Progenitor cell of endocrine pancreas (in vitro differentiated cells): ENCODE data around the gene FAM131A. TPM values are rescaled to one million over a fixed set of nuclear protein-coding genes. Genes with fewer than 3 reads are reported as not detected.
A peak's percentile ranks its signal among the peaks of the same experiment; 100 is the strongest.

Experiments
- DNase-seq: peaks from one replicate; pipeline ENCODE4 v3.0.0; 2021; ENCODE audit warnings: low spot score; ENCODE audit not compliant: unreplicated experiment
- H3K27ac Mint-ChIP-seq: 2 replicates; pipeline ENCODE4 v1.8.0; 2021; ENCODE audit warnings: mild to moderate bottlenecking, moderate library complexity, mixed read lengths
- H3K27me3 Mint-ChIP-seq: 2 replicates; pipeline ENCODE4 v1.8.0; 2021; ENCODE audit warnings: mixed read lengths
- H3K36me3 Mint-ChIP-seq: 2 replicates; pipeline ENCODE4 v1.8.0; 2022; ENCODE audit warnings: mixed read lengths; ENCODE audit not compliant: insufficient read depth
- H3K4me1 Mint-ChIP-seq: 2 replicates; pipeline ENCODE4 v1.8.0; 2021; ENCODE audit warnings: low read depth, mixed read lengths
- H3K4me3 Mint-ChIP-seq: 2 replicates; pipeline ENCODE4 v1.8.0; 2021; ENCODE audit warnings: low read depth, mild to moderate bottlenecking, moderate library complexity, mixed read lengths
- H3K9me3 Mint-ChIP-seq: 2 replicates; pipeline ENCODE4 v1.8.0; 2021; ENCODE audit warnings: low read depth, mixed read lengths
- CTCF ChIP-seq: fragments of 200-600 bp; sonication (generic); IDR thresholded peaks from one replicate; pipeline ENCODE4 v1.5.0; 2021; ENCODE audit warnings: antibody characterized with exemption, mild to moderate bottlenecking; ENCODE audit not compliant: unreplicated experiment
- total RNA-seq: library from RNA; stranded (reverse); gene quantifications from 2 replicates; pipeline ENCODE4 v1.2.1, GENCODE V29; 2021

FAM131A gene
- total RNA-seq, 1 donor from 2014 or later, result 15.4 TPM

- Mint-ChIP-seq H3K4me3 (no peak overlapping the region), H3K27me3 (peaks cover 35% of the 10 kb centered on the region), H3K4me1 (peaks cover 1% of the 10 kb centered on the region), H3K9me3 (no peaks in the 10 kb centered on the region), H3K36me3 (no peaks in the 10 kb centered on the region), H3K27ac (no peak overlapping the region)
- TF ChIP-seq CTCF, result no peak
- no peak for DNase-seq
These were observed 46.9 kb downstream of the FAM131A start for GRCh38 chr3:184384342-184384741.

DNA sequence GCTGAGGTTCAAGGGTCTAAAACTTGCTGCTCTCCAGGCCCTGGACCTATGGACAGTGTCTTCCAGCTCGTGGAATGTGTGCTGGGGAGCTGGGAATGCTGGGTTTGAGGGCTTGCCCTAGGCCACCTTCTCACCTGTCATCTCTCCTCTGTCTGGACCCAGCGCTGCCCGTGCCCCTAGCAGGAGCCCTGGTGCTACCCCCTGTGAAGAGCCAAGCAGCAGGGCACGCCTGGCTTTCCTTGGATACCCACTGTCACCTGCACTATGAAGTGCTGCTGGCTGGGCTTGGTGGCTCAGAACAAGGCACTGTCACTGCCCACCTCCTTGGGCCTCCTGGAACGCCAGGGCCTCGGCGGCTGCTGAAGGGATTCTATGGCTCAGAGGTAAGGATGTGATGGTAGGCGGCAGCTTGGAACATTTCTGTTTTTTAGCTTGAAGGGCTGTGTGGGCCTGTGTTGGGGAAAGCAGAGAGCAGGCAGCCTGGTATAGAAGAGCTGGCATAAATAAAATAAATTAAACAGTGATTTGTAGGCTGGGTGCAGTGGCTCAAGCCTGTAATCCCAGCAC is 47.5 kb downstream of the FAM131A start:
- no peak overlapping the region for H3K4me3 Mint-ChIP-seq
- peaks cover 35% of the 10 kb centered on the region for H3K27me3 Mint-ChIP-seq
- no peak for DNase-seq
- H3K27ac Mint-ChIP-seq, result no peak overlapping the region
- H3K9me3 Mint-ChIP-seq, result no peaks in the 10 kb centered on the region
- peaks cover 1% of the 10 kb centered on the region for H3K4me1 Mint-ChIP-seq
- no peaks in the 10 kb centered on the region for H3K36me3 Mint-ChIP-seq
- no peak for TF ChIP-seq CTCF

DNA sequence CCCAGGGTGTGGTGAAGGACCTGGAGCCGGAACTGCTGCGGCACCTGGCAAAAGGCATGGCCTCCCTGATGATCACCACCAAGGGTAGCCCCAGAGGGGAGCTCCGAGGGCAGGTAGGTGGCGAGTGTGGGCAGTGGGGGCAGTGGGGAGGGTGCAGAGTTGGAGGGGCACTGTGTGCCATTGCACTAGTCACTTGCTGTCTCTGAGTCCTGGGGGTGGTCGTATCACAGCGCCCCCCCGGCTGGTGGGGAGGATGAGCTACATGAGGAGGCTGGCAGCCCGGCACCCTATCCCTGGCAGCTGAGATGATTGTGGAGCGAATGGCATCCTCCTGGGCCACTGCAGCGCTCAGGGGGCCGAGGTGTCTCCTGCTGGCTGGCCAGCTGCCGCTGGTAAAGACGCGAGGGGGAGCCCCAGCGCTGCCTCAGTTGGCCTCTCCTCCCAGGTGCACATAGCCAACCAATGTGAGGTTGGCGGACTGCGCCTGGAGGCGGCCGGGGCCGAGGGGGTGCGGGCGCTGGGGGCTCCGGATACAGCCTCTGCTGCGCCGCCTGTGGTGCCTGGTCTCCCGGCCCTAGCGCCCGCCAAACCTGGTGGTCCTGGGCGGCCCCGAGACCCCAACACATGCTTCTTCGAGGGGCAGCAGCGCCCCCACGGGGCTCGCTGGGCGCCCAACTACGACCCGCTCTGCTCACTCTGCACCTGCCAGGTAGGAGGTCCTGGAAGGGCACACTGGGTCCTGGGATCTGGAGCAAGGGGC is 48.8 kb downstream of the FAM131A start:
- Mint-ChIP-seq H3K27me3 (peaks cover 36% of the 10 kb centered on the region), H3K36me3 (no peaks in the 10 kb centered on the region), H3K4me1 (no peaks in the 10 kb centered on the region), H3K4me3 (no peak overlapping the region), H3K27ac (no peak overlapping the region), H3K9me3 (no peaks in the 10 kb centered on the region)
- DNase-seq, result no peak
- no peak for TF ChIP-seq CTCF

DNA sequence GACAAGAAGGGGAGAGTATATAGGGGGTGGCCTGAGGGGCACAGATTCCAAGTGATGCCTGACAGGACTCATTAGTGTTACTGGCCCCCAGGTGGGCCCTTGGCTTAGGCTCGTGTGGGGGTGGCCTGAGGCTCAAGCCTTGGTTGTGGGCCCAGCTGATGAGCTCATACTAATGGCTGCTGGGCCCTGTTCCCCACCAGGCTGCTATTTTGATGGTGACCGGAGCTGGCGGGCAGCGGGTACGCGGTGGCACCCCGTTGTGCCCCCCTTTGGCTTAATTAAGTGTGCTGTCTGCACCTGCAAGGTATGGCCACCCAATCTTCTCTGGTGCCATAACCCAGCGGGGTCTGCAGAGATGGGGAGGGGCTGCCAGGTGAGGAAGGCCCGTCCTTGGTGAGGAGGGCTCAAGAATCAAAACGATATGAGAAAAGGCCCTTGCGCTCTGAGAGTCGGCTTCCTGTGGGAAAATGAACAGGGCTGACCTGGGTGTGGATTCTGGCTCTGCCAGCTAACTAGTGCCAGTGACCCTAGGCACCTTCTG is 49.8 kb downstream of the FAM131A start:
- Mint-ChIP-seq H3K4me1 (no peaks in the 10 kb centered on the region), H3K27ac (no peak overlapping the region), H3K36me3 (no peaks in the 10 kb centered on the region), H3K4me3 (no peak overlapping the region), H3K9me3 (no peaks in the 10 kb centered on the region), H3K27me3 (peaks cover 31% of the 10 kb centered on the region)
- no peak for DNase-seq
- TF ChIP-seq CTCF, result no peak

DNA sequence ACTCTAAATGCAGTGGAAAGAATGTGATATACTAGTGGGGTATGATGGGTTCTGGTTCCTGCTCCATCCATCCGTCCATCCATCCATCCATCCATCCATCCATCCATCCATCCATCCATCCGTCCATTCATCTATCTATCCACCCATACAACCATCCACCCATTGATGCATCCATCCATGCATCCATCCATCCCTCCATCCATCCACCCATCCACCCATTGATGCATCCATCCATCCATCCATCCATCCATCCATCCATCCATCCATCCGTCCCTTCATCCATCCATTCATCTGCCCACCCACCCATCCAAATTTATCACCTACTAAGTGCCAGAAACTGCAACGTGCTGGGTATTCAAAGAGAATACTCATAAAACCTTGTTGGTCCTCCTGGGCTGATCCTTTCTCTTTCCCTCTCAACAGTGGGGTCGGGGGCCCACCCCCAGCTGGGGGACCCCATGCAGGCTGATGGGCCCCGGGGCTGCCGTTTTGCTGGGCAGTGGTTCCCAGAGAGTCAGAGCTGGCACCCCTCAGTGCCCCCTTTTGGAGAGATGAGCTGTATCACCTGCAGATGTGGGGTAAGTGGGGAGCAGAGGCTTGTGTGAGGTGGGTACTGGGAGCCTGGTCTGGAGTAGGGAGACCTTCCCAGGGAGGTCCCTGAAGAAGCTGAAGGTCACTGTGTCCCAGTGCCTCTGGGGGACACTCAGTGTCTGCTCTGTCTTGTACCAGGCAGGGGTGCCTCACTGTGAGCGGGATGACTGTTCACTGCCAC is 51.0 kb downstream of the FAM131A start:
- Mint-ChIP-seq H3K4me3 (no peak overlapping the region), H3K4me1 (no peaks in the 10 kb centered on the region), H3K27ac (peak overlapping the region; percentile 78), H3K9me3 (no peaks in the 10 kb centered on the region), H3K27me3 (peaks cover 20% of the 10 kb centered on the region), H3K36me3 (no peaks in the 10 kb centered on the region)
- no peak for DNase-seq
- no peak for TF ChIP-seq CTCF
